ENCODE measurements around the gene TBC1D1. TPM values are rescaled to one million over a fixed set of nuclear protein-coding genes. Genes with fewer than 3 reads are reported as not detected.

Gene TBC1D1
- total RNA-seq, 2 donors from 2014 or later: 49.8 to 129 TPM

DNA sequence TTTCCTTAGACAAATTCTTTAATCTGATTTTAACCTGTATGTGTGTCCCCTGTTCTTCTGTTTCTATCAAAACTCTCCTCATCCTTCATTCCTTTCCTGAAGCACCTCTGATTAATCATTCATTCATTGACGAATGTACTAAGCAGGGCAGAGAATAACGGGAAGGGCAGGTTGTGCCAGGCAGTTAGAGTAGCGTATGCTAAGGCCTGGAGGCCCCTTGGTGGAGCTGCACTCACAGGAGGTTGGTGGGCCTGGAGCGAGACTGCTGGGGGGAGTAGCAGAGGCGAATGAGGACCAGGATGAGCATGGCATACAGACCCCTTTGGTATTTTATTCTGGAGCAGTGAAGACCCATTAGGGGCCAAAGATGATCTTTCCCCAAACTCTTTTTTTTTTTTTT, 91.9 kb downstream of the TBC1D1 start:
- WGBS: 68% methylated on average over 5 of the region's 5 CpGs
- no peaks in the 10 kb centered on the region for H3K9me3 ChIP-seq
- no peaks in the 10 kb centered on the region for H3K27me3 ChIP-seq (replicated peaks; ENCODE audit: insufficient read depth)
- TF ChIP-seq, protein P1, sequence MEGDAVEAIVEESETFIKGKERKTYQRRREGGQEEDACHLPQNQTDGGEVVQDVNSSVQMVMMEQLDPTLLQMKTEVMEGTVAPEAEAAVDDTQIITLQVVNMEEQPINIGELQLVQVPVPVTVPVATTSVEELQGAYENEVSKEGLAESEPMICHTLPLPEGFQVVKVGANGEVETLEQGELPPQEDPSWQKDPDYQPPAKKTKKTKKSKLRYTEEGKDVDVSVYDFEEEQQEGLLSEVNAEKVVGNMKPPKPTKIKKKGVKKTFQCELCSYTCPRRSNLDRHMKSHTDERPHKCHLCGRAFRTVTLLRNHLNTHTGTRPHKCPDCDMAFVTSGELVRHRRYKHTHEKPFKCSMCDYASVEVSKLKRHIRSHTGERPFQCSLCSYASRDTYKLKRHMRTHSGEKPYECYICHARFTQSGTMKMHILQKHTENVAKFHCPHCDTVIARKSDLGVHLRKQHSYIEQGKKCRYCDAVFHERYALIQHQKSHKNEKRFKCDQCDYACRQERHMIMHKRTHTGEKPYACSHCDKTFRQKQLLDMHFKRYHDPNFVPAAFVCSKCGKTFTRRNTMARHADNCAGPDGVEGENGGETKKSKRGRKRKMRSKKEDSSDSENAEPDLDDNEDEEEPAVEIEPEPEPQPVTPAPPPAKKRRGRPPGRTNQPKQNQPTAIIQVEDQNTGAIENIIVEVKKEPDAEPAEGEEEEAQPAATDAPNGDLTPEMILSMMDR (IDR thresholded peaks at IDR 0.05): no peak
- TF ChIP-seq POLR2AphosphoS5 (IDR thresholded peaks at IDR 0.05): no peak
- TF ChIP-seq POLR2A (IDR thresholded peaks at IDR 0.05): no peak
- no peaks in the 10 kb centered on the region for H3K4me1 ChIP-seq (replicated peaks)
- no peak overlapping the region for H3K4me3 ChIP-seq
- no peak overlapping the region for H3K27ac ChIP-seq
- intact Hi-C loops (cut with DNase I): no loop called here
- DNase-seq (ENCODE audit: low spot score): no peak
- H3K36me3 ChIP-seq: no peaks in the 10 kb centered on the region

DNA sequence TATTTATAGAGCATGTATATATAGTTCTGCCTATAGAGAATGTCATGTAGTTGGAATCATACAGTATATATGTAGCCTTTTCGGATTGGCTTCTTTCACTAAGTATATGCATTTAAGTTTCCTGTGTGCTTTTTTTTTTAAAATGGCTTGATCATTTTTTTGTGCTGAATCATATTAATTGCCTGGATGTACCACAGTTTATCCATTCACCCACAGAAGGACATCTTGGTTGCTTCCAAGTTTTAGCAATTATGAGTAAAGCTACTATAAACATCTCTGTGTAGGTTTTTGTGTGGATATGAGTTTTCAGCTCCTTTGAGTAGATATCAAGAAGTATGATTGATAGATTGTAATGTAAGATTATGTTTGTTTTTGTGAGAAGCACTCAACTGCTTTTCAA, 93.1 kb downstream of the TBC1D1 start:
- Histone ChIP-seq H3K4me1 (replicated peaks) (no peaks in the 10 kb centered on the region), H3K27ac (no peak overlapping the region), H3K36me3 (no peaks in the 10 kb centered on the region), H3K27me3 (replicated peaks; ENCODE audit: insufficient read depth) (no peaks in the 10 kb centered on the region), H3K9me3 (no peaks in the 10 kb centered on the region), H3K4me3 (no peak overlapping the region)
- no peak for DNase-seq (ENCODE audit: low spot score)
- WGBS: 100% methylated on average over 1 of the region's 1 CpG
- intact Hi-C loops (cut with DNase I): no loop called here
- TF ChIP-seq, protein P1 (IDR thresholded peaks at IDR 0.05): no peak
- no peak for TF ChIP-seq POLR2A (IDR thresholded peaks at IDR 0.05)
- no peak for TF ChIP-seq POLR2AphosphoS5 (IDR thresholded peaks at IDR 0.05)

DNA sequence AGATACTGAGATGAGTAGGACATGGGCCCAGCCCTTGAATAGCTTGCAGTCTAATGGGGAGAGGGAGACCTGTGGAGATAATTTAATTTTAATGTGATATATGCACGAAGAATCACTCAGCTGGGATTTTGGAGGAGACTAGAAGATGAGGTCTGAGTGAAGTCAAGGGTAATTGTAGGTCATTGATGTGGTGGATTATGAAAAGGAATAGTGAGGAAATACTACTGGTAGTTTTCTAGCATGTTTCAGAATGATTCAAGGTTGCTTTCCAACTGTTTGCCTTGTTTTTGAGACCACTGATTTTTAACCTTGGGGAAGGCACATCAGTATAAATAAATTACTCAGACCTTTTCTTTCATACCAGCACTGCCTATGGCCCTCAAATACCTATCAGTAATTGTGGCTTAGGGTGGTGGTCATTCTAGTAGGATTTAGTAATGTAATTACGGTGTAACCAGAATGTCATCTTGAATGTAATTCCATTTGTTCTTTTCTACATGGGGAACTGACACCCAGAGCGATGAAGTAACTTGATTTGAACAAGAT, 94.9 kb downstream of the TBC1D1 start:
- WGBS: 92% methylated on average over 3 of the region's 3 CpGs
- intact Hi-C loops (cut with DNase I): no loop called here
- H3K27ac ChIP-seq: no peak overlapping the region
- H3K27me3 ChIP-seq (replicated peaks; ENCODE audit: insufficient read depth): no peaks in the 10 kb centered on the region
- no peaks in the 10 kb centered on the region for H3K9me3 ChIP-seq
- H3K4me1 ChIP-seq (replicated peaks): no peaks in the 10 kb centered on the region
- TF ChIP-seq POLR2A (IDR thresholded peaks at IDR 0.05): no peak
- TF ChIP-seq, protein P1 (IDR thresholded peaks at IDR 0.05): no peak
- TF ChIP-seq POLR2AphosphoS5 (IDR thresholded peaks at IDR 0.05): no peak
- no peak for DNase-seq (ENCODE audit: low spot score)
- no peaks in the 10 kb centered on the region for H3K36me3 ChIP-seq
- no peak overlapping the region for H3K4me3 ChIP-seq

DNA sequence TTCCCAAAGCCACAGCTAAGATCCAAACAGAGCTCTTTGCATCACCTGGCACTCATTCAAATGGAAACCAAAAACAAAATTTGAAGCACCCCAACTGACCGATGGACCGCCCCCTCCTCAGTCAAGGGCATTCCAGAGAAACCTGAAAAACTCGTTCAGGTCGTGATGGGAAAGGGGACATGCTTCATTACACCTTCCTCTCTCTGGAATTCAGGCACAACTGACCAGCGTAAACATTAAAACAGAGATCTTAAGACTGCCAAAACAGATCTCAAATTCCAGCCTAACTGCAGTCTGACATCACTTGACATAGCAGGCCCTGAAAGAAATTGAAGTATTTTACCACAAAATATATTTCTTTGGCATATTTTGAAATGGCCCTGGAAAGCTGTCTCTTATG, 97.8 kb downstream of the TBC1D1 start:
- H3K4me1 ChIP-seq (replicated peaks): no peaks in the 10 kb centered on the region
- intact Hi-C loops (cut with DNase I): no loop called here
- no peaks in the 10 kb centered on the region for H3K36me3 ChIP-seq
- H3K27me3 ChIP-seq (replicated peaks; ENCODE audit: insufficient read depth): no peaks in the 10 kb centered on the region
- no peak for TF ChIP-seq POLR2AphosphoS5 (IDR thresholded peaks at IDR 0.05)
- TF ChIP-seq, protein P1 (IDR thresholded peaks at IDR 0.05): no peak
- no peak for TF ChIP-seq POLR2A (IDR thresholded peaks at IDR 0.05)
- H3K4me3 ChIP-seq: no peak overlapping the region
- DNase-seq (ENCODE audit: low spot score): no peak
- 65% methylated on average over 5 of the region's 5 CpGs for WGBS
- no peak overlapping the region for H3K27ac ChIP-seq
- no peaks in the 10 kb centered on the region for H3K9me3 ChIP-seq

Data from prostate gland (tissue), 2 donors.